GM18517 (cell line): ENCODE measurements around the gene MAPK4.

ENCODE experiments used
- ATAC-seq: cut with Tn5 transposase; IDR thresholded peaks from one replicate; pipeline ENCODE4 v1.9.1; 2021; ENCODE audit warnings: mild to moderate bottlenecking, moderate library complexity; ENCODE audit not compliant: unreplicated experiment

Gene MAPK4

GRCh38 chr18:50622865-50623393 lies 63.0 kb downstream of the MAPK4 start:
- no peak for ATAC-seq

GRCh38 chr18:50623694-50624352 lies 63.9 kb downstream of the MAPK4 start:
- ATAC-seq = no peak

GRCh38 chr18:50624981-50625380 lies 65.1 kb downstream of the MAPK4 start:
- ATAC-seq = no peak

- ATAC-seq = no peak
Observed at GRCh38 chr18:50626317-50626716, 66.4 kb downstream of the MAPK4 start.

- no peak for ATAC-seq
Observed at GRCh38 chr18:50627594-50628532, 68.0 kb downstream of the MAPK4 start.

- no peak for ATAC-seq
Observed at GRCh38 chr18:50628533-50628905, 68.6 kb downstream of the MAPK4 start.

GRCh38 chr18:50629148-50629631 lies 69.3 kb downstream of the MAPK4 start:
- no peak for ATAC-seq

GRCh38 chr18:50630895-50631294 lies 71.0 kb downstream of the MAPK4 start:
- no peak for ATAC-seq

GRCh38 chr18:50632895-50633515 lies 73.1 kb downstream of the MAPK4 start:
- ATAC-seq = no peak

- ATAC-seq = no peak
Observed at GRCh38 chr18:50633992-50634391, 74.1 kb downstream of the MAPK4 start.

- ATAC-seq = no peak
Observed at GRCh38 chr18:50636366-50637057, 76.6 kb downstream of the MAPK4 start.

- no peak for ATAC-seq
Observed at GRCh38 chr18:50638016-50638883, 78.4 kb downstream of the MAPK4 start.

GRCh38 chr18:50638884-50639420 lies 79.1 kb downstream of the MAPK4 start:
- ATAC-seq = no peak

GRCh38 chr18:50639711-50640110 lies 79.8 kb downstream of the MAPK4 start:
- no peak for ATAC-seq

- no peak for ATAC-seq
Observed at GRCh38 chr18:50642439-50642838, 82.6 kb downstream of the MAPK4 start.

GRCh38 chr18:50644146-50644545 lies 84.3 kb downstream of the MAPK4 start:
- no peak for ATAC-seq

- no peak for ATAC-seq
Observed at GRCh38 chr18:50644807-50645206, 84.9 kb downstream of the MAPK4 start.

GRCh38 chr18:50647237-50647636 lies 87.3 kb downstream of the MAPK4 start:
- ATAC-seq = no peak

- no peak for ATAC-seq
Observed at GRCh38 chr18:50647792-50648191, 87.9 kb downstream of the MAPK4 start.

GRCh38 chr18:50649821-50650220 lies 89.9 kb downstream of the MAPK4 start:
- no peak for ATAC-seq
